GM12878 (cell line): Measurements from ENCODE around the gene THADA. TPM values are rescaled to one million over a fixed set of nuclear protein-coding genes. Genes with fewer than 3 reads are reported as not detected.

Experiments used
- ATAC-seq: fragments of 200-7000 bp; cut with Tn5 transposase; 3 replicates; pipeline ENCODE4 v1.9.1; 2020; ENCODE audit warnings: mild to moderate bottlenecking, moderate library complexity
- BruUV-seq: library from RNA; stranded (reverse); fragments of 400-500 nt; replicated peaks from 2 replicates; lab custom pipeline; 2021; lab: Mats Ljungman, UMichigan
- CTCF ChIA-PET: fragments of 300-600 bp; sonication (Branson Sonifier 250); formaldehyde crosslinking; extraction: SDS; loops from one replicate; lab custom pipeline; 2021; ENCODE audit warnings: inconsistent platforms; lab: Yijun Ruan, JAX
- POLR2A ChIA-PET: fragments of 350-600 bp; formaldehyde crosslinking; extraction: SDS; loops from one replicate; lab custom pipeline; 2021; ENCODE audit warnings: inconsistent platforms; lab: Charles Lee
- RAD21 ChIA-PET: fragments of 300-600 bp; sonication (Branson Sonifier 250); formaldehyde crosslinking; loops from one replicate; lab custom pipeline; 2023; ENCODE audit warnings: antibody characterized with exemption; ENCODE audit not compliant: unreplicated experiment; lab: Charles Lee
- SMC1A ChIA-PET: fragments of 300-600 bp; sonication (Branson Sonifier 250); formaldehyde crosslinking; loops from one replicate; lab custom pipeline; 2023; ENCODE audit not compliant: unreplicated experiment, uncharacterized antibody; lab: Charles Lee
- DNase-seq: peaks from one replicate; pipeline ENCODE4 v3.0.0-alpha.2; 2011; ENCODE audit warnings: low read depth, low spot score
- FAIRE-seq: peaks from 3 replicates; lab custom pipeline; 2011; peaks lifted over from hg19 to GRCh38; lab: Jason Lieb, UNC
- H2AFZ ChIP-seq: 2 replicates; pipeline ENCODE4 v1.6.0; 2011; ENCODE audit warnings: low read depth, low read length, control low read depth; ENCODE audit not compliant: control insufficient read depth
- H3K27ac ChIP-seq: 2 replicates; pipeline ENCODE4 v1.5.1; 2011; ENCODE audit warnings: control low read depth; ENCODE audit not compliant: control insufficient read depth, insufficient read depth
- H3K27me3 ChIP-seq, 2 experiments: replicated peaks in 1 of 2; 2 replicates each; pipeline versions ENCODE4 v1.6.0 to v1.6.1; 2011; ENCODE audit warnings: low read length in 1 of 2; ENCODE audit not compliant: control insufficient read depth in 2 of 2, insufficient read depth in 2 of 2
- H3K36me3 ChIP-seq, 2 experiments: 2 replicates each; pipeline ENCODE4 v1.5.1; 2011; ENCODE audit warnings: low read length in 1 of 2; ENCODE audit not compliant: control insufficient read depth in 2 of 2, insufficient read depth in 2 of 2
- H3K4me1 ChIP-seq: 2 replicates; pipeline ENCODE4 v1.6.1; 2011; ENCODE audit warnings: mild to moderate bottlenecking, low read length, moderate library complexity, mixed read lengths; ENCODE audit not compliant: control insufficient read depth, insufficient read depth
- H3K4me2 ChIP-seq: 2 replicates; pipeline ENCODE4 v1.6.0; 2011; ENCODE audit warnings: control low read depth; ENCODE audit not compliant: control insufficient read depth, insufficient read depth
- H3K4me3 ChIP-seq: fragments of 200-600 bp; sonication (generic); 2 replicates; pipeline ENCODE4 v1.5.1; 2016
- H3K79me2 ChIP-seq: 2 replicates; pipeline ENCODE4 v1.6.0; 2011; ENCODE audit warnings: low read length; ENCODE audit not compliant: control insufficient read depth, insufficient read depth
- H3K9ac ChIP-seq: 2 replicates; pipeline ENCODE4 v1.8.0; 2011; ENCODE audit warnings: low read length, control low read depth, mixed read lengths; ENCODE audit not compliant: control insufficient read depth, insufficient read depth
- H3K9me3 ChIP-seq: replicated peaks from 3 replicates; pipeline ENCODE4 v1.5.1; 2011; ENCODE audit warnings: mild to moderate bottlenecking, low read length; ENCODE audit not compliant: control insufficient read depth, insufficient read depth
- H4K20me1 ChIP-seq: 2 replicates; pipeline ENCODE4 v1.6.0; 2011; ENCODE audit not compliant: control insufficient read depth, insufficient read depth
- CREM ChIP-seq: IDR thresholded peaks from 2 replicates; pipeline ENCODE4 v1.6.1; 2014; ENCODE audit warnings: antibody characterized with exemption, low read depth
- POLR2AphosphoS5 ChIP-seq: IDR thresholded peaks from 2 replicates; pipeline ENCODE4 v1.6.1; 2011; ENCODE audit warnings: mild to moderate bottlenecking, low read length, inconsistent platforms
- TCF3 ChIP-seq: IDR thresholded peaks from 2 replicates; pipeline ENCODE4 v1.6.1; 2012; ENCODE audit warnings: low read depth, mild to moderate bottlenecking, low read length, borderline replicate concordance; ENCODE audit not compliant: insufficient read depth
- YBX1 ChIP-seq: fragments of 450-650 bp; IDR thresholded peaks from 2 replicates; pipeline ENCODE4 v1.6.1; 2016; ENCODE audit warnings: antibody characterized with exemption
- ZNF274 ChIP-seq: IDR thresholded peaks from one replicate; pipeline ENCODE4 v1.8.0; 2011; ENCODE audit not compliant: insufficient read length, insufficient read depth
- ZNF384 ChIP-seq: IDR thresholded peaks from 2 replicates; pipeline ENCODE4 v1.6.1; 2012; ENCODE audit warnings: low read depth, mild to moderate bottlenecking, low read length, improper control_type of control experiment, borderline replicate concordance
- WGBS: methylation state at CpG from one replicate; pipeline ENCODE4 v1.1.6; 2016; ENCODE audit warnings: low lambda C conversion rate; ENCODE audit not compliant: insufficient replicate concordance, insufficient coverage; ENCODE audit errors: missing lambda C conversion rate; 5-methylcytosine and 5-hydroxymethylcytosine counted together
- in situ Hi-C: fragments of 300-500 bp; cut with MboI; formaldehyde crosslinking; loops from 9 replicates; pipeline ENCODE4 v1.14.3; 2018; ENCODE audit warnings: mixed read lengths
- intact Hi-C: fragments of 100-400 bp; cut with micrococcal nuclease; formaldehyde crosslinking; loops from one replicate; pipeline ENCODE4 v1.14.2; 2022; ENCODE audit not compliant: unreplicated experiment
- polyA plus RNA-seq, 11 experiments: library from polyadenylated mRNA; depleted of rRNA in 4 of 11; unstranded in 6 of 11; stranded (reverse) in 5 of 11; fragments of >200 nt; fragmentation: Nextera tagmentation in 4 of 11; fragmentation: Illumina TruSeq in 1 of 11; extraction: Ambion mirVana in 4 of 11; extraction: Trizol in 1 of 11; gene quantifications; 1 replicate in 1 of 11; 2 replicates in 10 of 11; pipeline versions ENCODE4 v1.2.1 to v1.2.3, GENCODE V29; 2011 to 2016; ENCODE audit warnings: inconsistent platforms in 2 of 11, missing spikeins in 2 of 11, low read depth in 1 of 11
- total RNA-seq, 4 experiments: library from RNA; depleted of rRNA in 3 of 4; stranded (reverse); fragments of >200 nt in 3 of 4; fragmentation: Illumina TruSeq in 1 of 4; extraction: Trizol in 1 of 4; gene quantifications; 2 replicates each; pipeline versions ENCODE4 v1.2.1 to v1.2.3, GENCODE V29; 2013 to 2021
- TF ChIP-seq, protein P1 (sequence below): fragments of 150-350 bp; IDR thresholded peaks from 2 replicates; pipeline ENCODE4 v1.6.1; 2014; ENCODE audit warnings: mild to moderate bottlenecking, low read depth, low read length
- TF ChIP-seq, protein P2 (sequence below): fragments of 450-650 bp; IDR thresholded peaks from 2 replicates; pipeline ENCODE4 v1.6.1; 2017; ENCODE audit warnings: low read depth, mild to moderate bottlenecking, moderate library complexity
- TF ChIP-seq, protein P3 (sequence below): fragments of 450-650 bp; formaldehyde crosslinking; IDR thresholded peaks from 2 replicates; pipeline ENCODE4 v1.4.0; 2022; ENCODE audit warnings: mild to moderate bottlenecking, moderate library complexity
- TF ChIP-seq, protein P4 (sequence below): fragments of 150-350 bp; IDR thresholded peaks from 2 replicates; pipeline ENCODE4 v1.6.1; 2016; ENCODE audit warnings: low read depth, low read length

Gene THADA
- total and polyA plus RNA-seq, 10 of the 15 experiments (the other 5 are each of a cell fraction or from before 2014, with no cell fraction given) = 14.6 to 33.2 (median 23.2) TPM

DNA sequence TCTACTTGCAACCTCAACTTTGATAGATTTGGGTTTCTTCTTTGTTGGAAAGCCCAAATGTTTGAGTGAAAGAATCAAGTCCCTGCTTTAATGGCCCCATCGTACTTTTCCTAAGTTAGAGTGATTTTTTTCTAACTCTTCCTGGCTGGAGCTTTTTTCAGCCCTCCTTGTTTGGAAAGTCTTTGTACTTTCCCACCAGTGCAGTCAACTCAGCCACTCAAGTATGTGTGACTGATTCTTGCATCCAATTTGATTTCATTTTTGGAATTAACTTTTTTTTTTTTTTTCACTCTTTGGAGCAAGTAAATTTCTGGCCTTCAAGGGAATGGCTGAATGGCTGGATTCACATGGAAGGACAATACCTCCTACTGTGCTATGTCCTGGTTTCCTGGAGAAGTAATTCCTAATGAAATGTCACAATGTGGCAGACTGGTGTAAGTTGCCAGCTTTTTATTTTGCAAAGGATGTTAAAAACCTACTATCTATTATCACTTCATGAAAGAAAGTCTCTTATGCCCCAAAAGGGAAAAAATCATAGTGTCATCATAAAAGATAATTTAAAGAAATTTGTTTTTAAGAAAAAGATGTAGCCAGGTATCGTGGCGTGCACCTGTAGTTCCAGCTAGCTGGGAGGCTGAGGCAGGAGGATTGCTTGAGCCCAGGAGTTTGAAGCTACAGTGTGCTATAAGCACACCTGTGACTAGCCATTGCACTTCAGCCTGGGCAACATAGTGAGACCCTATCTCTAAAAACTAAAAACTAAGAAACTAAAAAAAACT lies 293.5 kb downstream of the THADA start:
- H3K79me2 ChIP-seq = no peaks in the 10 kb centered on the region
- BruUV-seq = no TSS peak
- H2AFZ ChIP-seq = no peak overlapping the region
- no peak overlapping the region for H3K4me2 ChIP-seq
- POLR2A ChIA-PET = interaction anchor here (0.7 kb wide), 2 partner anchors 20 to 141 kb away, joined by 3 to 4 read pairs; no protein-coding TSS in a partner anchor
- in situ Hi-C loops = no loop called here
- no peak overlapping the region for H3K27ac ChIP-seq
- SMC1A ChIA-PET = interaction anchor here (0.9 to 2.1 kb wide), 5 partner anchors 10 to 179 kb away, joined by 3 to 4 read pairs (median 4); no protein-coding TSS in a partner anchor
- H4K20me1 ChIP-seq = no peaks in the 10 kb centered on the region
- no peak for DNase-seq
- no peak overlapping the region for H3K4me3 ChIP-seq
- CTCF ChIA-PET = interaction anchor here (0.6 to 2.3 kb wide), 4 partner anchors 11 to 88 kb away, joined by 3 to 8 read pairs (median 3); no protein-coding TSS in a partner anchor
- H3K36me3 ChIP-seq = no peaks in the 10 kb centered on the region; a peak in 1 of 4 replicates
- H3K9ac ChIP-seq = no peak overlapping the region
- no peaks in the 10 kb centered on the region for H3K27me3 ChIP-seq
- H3K9me3 ChIP-seq = no peaks in the 10 kb centered on the region
- WGBS = 86% methylated on average over 3 of the region's 3 CpGs
- RAD21 ChIA-PET = interaction anchor here (0.7 to 2.1 kb wide), 2 partner anchors 99 to 182 kb away, joined by 4 to 5 read pairs; no protein-coding TSS in a partner anchor
- no peak for FAIRE-seq
- peaks cover 9% of the 10 kb centered on the region; the same call in 1 of the 2 replicates for H3K4me1 ChIP-seq
- ATAC-seq = no peak
- intact Hi-C loops = no loop called here
- TF ChIP-seq ZNF384 = no peak
- TF ChIP-seq, protein P1, sequence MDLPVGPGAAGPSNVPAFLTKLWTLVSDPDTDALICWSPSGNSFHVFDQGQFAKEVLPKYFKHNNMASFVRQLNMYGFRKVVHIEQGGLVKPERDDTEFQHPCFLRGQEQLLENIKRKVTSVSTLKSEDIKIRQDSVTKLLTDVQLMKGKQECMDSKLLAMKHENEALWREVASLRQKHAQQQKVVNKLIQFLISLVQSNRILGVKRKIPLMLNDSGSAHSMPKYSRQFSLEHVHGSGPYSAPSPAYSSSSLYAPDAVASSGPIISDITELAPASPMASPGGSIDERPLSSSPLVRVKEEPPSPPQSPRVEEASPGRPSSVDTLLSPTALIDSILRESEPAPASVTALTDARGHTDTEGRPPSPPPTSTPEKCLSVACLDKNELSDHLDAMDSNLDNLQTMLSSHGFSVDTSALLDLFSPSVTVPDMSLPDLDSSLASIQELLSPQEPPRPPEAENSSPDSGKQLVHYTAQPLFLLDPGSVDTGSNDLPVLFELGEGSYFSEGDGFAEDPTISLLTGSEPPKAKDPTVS = no peak
- no peak for TF ChIP-seq TCF3
- TF ChIP-seq POLR2AphosphoS5 = no peak
- no peak for TF ChIP-seq YBX1
- no peak for TF ChIP-seq CREM
- TF ChIP-seq ZNF274 = no peak
- TF ChIP-seq, protein P2, sequence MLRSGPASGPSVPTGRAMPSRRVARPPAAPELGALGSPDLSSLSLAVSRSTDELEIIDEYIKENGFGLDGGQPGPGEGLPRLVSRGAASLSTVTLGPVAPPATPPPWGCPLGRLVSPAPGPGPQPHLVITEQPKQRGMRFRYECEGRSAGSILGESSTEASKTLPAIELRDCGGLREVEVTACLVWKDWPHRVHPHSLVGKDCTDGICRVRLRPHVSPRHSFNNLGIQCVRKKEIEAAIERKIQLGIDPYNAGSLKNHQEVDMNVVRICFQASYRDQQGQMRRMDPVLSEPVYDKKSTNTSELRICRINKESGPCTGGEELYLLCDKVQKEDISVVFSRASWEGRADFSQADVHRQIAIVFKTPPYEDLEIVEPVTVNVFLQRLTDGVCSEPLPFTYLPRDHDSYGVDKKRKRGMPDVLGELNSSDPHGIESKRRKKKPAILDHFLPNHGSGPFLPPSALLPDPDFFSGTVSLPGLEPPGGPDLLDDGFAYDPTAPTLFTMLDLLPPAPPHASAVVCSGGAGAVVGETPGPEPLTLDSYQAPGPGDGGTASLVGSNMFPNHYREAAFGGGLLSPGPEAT = no peak
- TF ChIP-seq, protein P3, sequence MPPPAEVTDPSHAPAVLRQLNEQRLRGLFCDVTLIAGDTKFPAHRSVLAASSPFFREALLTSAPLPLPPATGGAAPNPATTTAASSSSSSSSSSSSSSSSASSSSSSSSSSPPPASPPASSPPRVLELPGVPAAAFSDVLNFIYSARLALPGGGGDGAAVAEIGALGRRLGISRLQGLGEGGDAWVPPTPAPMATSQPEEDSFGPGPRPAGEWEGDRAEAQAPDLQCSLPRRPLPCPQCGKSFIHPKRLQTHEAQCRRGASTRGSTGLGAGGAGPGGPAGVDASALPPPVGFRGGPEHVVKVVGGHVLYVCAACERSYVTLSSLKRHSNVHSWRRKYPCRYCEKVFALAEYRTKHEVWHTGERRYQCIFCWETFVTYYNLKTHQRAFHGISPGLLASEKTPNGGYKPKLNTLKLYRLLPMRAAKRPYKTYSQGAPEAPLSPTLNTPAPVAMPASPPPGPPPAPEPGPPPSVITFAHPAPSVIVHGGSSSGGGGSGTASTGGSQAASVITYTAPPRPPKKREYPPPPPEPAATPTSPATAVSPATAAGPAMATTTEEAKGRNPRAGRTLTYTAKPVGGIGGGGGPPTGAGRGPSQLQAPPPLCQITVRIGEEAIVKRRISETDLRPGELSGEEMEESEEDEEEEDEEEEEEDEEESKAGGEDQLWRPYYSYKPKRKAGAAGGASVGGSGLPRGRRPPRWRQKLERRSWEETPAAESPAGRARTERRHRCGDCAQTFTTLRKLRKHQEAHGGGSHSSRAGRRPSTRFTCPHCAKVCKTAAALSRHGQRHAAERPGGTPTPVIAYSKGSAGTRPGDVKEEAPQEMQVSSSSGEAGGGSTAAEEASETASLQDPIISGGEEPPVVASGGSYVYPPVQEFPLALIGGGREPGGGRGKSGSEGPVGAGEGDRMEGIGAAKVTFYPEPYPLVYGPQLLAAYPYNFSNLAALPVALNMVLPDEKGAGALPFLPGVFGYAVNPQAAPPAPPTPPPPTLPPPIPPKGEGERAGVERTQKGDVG = no peak
- TF ChIP-seq, protein P4, sequence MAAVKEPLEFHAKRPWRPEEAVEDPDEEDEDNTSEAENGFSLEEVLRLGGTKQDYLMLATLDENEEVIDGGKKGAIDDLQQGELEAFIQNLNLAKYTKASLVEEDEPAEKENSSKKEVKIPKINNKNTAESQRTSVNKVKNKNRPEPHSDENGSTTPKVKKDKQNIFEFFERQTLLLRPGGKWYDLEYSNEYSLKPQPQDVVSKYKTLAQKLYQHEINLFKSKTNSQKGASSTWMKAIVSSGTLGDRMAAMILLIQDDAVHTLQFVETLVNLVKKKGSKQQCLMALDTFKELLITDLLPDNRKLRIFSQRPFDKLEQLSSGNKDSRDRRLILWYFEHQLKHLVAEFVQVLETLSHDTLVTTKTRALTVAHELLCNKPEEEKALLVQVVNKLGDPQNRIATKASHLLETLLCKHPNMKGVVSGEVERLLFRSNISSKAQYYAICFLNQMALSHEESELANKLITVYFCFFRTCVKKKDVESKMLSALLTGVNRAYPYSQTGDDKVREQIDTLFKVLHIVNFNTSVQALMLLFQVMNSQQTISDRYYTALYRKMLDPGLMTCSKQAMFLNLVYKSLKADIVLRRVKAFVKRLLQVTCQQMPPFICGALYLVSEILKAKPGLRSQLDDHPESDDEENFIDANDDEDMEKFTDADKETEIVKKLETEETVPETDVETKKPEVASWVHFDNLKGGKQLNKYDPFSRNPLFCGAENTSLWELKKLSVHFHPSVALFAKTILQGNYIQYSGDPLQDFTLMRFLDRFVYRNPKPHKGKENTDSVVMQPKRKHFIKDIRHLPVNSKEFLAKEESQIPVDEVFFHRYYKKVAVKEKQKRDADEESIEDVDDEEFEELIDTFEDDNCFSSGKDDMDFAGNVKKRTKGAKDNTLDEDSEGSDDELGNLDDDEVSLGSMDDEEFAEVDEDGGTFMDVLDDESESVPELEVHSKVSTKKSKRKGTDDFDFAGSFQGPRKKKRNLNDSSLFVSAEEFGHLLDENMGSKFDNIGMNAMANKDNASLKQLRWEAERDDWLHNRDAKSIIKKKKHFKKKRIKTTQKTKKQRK = no peak
